NCI-H2081 (cell line): ENCODE data around the gene RPP25L.
A peak's percentile ranks its signal among the peaks of the same experiment; 100 is the strongest.
"Not testable (repeated sequence)": the region's sequence is repeated elsewhere in the genome, so short reads cannot be mapped to it uniquely, and the experiment has no call there.

Experiments
- DNase-seq, 2 experiments: peaks; one replicate each; lab custom pipeline; 2025; lab: John Stamatoyannopoulos, UW

Gene RPP25L, protein sequence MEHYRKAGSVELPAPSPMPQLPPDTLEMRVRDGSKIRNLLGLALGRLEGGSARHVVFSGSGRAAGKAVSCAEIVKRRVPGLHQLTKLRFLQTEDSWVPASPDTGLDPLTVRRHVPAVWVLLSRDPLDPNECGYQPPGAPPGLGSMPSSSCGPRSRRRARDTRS

DNA sequence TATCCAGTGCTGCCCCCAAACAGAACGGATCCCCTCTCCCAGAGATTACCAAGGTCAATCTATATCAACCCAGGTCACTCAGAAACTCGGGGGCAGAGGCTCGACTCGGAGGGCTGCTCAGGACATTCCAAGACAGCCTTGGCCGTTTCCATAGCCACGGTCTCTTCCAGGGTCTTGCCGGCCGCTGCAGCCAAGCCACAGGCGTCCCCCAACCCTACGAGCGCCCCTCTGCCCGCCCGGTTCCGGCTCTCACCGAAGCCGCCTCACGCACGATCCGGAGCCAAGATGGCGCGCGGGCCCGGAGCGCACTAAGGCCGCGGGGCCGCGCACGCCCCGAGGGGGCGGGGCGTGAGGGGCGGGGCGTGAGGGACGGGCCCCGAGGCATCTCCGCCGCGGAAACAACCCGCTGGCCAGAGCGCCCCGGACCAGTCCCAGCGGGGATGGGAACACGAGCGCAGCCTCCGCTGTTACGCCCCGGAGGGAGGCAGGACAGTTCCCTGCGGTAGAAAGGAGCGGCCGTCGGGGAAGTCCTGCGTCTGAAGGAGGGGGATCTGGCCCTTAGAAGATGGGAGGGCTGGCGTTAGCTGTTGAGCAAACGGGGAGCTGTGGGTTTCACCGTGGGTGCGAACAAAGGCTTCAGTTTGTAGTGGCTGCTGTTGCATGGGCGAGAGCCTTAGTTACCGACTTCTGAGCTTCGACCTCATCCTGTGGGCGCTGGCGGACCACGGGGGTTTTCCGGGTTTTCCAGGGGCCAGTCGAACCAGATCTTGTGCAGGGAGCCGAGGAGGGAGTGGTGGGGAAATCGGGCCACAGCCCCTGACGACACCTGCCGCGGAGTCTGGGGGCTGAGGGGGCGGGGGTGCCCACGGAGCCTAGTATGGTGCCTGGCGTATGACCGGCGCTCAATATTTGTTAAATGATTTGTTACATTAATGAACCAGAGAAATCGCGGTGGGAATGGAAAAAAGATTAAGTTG, at the start of gene RPP25L:
RPP25L (minus strand) TSS at position 287 of the 977 bp plus-strand sequence. CDS start 801 bp downstream, outside the sequence.
- peak; percentile 82 to 89 for DNase-seq

- peak in 1 of 2 experiments; percentile 15 for DNase-seq
These were observed 47.8 kb upstream of the RPP25L start for GRCh38 chr9:34659592-34660253.

- DNase-seq: no peak
These were observed 46.6 kb upstream of the RPP25L start for GRCh38 chr9:34658461-34658860.

DNA sequence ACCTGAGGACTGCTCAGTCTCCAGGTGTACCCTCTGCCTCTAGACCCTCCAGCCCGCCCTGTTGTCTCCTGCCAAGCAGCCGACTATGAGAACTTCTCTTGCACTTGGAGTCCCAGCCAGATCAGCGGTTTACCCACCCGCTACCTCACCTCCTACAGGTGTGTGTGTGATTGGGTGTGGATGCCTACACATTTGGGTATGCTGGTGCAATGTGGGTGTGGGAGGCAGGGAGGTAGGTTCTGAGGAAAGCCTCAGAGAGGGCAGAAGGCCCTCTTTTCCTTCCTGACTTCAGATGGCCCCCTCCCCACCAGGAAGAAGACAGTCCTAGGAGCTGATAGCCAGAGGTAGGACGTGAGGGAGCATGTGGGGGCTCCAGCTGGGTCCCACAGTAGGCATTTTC, 45.1 kb upstream of the RPP25L start:
- no peak for DNase-seq

DNA sequence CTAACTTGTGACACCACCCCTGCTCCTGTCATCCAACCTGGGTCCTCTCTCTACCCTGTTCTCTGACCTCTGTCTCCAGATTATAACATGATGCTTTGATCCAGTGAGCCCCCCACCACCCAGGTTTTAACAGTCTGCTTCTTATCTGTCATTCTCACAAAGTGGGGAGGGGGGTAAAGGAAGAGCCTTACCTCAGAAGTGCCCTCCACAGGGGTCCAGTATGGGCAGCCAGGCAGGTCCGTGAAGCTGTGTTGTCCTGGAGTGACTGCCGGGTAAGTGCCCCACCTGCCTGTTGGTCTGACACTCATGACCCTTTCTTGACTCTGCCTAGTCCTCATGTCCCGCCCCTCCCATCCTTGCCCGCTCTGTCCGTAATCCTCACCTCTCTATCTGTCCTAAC, 43.5 kb upstream of the RPP25L start:
- no peak for DNase-seq

DNA sequence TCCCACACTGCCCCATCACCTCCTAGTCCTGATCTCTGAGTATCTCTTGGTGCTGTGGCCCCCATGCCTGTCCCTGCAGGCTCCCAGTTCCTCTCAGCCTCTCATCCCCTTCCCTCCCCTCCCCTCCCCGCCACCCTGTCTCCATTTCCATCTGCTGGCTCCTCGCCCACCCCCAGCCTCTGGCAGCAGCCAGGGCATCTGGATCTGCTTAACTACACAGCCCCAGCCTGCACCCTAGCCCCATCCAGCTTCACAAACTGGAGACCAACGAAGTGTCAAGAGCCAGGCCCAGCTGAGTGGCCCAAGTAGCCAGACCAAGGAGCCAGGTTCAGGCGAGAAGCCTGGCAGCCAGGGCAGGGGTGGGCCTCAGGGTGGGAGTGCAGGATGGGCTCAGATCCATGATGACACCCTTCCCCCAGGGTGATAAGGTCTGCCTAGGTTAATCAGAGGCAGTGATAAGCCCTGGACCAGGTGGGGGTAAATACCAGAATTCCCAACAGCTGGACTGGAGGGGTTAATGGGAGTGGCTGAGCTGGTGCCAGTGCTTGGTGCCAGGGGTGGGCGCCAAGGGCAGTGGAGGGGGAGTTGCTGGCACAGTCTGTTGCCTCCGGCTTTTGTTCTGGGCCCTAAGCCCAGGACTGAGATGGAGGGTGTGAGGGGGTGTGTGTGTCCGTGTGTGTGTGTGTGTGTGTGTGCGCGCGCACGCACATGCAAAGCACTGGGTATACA, 42.6 kb upstream of the RPP25L start:
- peak; percentile 60 to 73 for DNase-seq

- DNase-seq: no peak
These were observed 41.5 kb upstream of the RPP25L start for GRCh38 chr9:34653151-34654072.

GRCh38 chr9:34652602-34653000, 40.7 kb upstream of the RPP25L start:
- DNase-seq: no peak

GRCh38 chr9:34651876-34652601, 40.1 kb upstream of the RPP25L start, which contains the start of gene IL11RA:
IL11RA (plus strand) TSS chr9:34652185; CDS start chr9:34655218, 3,033 bp downstream.
- no peak for DNase-seq

GRCh38 chr9:34651321-34651720, 39.4 kb upstream of the RPP25L start:
- DNase-seq: no peak

GRCh38 chr9:34650816-34651215, 38.9 kb upstream of the RPP25L start:
- no peak for DNase-seq

GRCh38 chr9:34648673-34649072, 36.8 kb upstream of the RPP25L start:
- no peak for DNase-seq

- DNase-seq: no peak
These were observed 35.8 kb upstream of the RPP25L start for GRCh38 chr9:34647651-34648050.

DNA sequence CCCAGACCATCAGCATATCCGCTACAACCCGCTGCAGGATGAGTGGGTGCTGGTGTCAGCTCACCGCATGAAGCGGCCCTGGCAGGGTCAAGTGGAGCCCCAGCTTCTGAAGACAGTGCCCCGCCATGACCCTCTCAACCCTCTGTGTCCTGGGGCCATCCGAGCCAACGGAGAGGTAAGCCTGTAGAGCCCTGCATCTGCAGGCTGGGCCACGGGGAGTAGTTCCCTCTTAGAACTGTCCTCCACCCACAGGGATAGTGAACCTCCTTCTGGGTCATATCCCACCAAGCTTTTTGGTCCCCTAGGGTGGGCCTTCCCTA, 35.1 kb upstream of the RPP25L start:
- no peak for DNase-seq

- peak; percentile 90 to 92 for DNase-seq
These were observed 34.5 kb upstream of the RPP25L start, which contains the start of gene GALT for GRCh38 chr9:34646211-34647083. GALT (plus strand) TSS chr9:34646675; CDS start chr9:34646705, 30 bp downstream.

DNA sequence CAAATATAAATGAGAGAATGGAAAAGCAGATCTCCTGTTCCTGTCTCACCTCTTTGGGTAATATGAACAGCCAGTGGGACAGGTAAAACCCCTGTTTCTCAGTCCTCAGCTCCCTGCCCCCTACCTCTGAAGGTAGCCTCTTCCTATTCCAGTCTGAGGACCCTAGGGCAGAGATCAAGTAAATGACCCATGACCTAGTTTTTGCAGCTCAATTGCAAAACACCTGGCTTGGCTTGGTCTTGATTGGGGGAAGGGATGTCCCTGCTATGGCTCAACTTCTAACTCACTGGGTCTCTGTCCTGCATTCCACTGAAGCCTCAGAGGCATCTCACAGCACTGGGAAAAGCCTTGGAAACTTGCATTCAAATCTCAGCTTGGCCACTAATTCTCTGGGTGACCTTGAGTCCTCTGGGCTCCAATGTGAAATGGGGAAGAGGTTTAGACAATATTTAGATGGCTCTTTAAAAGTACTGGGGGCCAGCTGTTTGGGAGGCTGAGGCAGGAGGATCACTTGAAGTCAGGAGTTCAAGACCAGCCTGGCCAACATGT, 32.9 kb upstream of the RPP25L start:
- no peak for DNase-seq

- DNase-seq: no peak
These were observed 30.8 kb upstream of the RPP25L start for GRCh38 chr9:34642679-34643078.

DNA sequence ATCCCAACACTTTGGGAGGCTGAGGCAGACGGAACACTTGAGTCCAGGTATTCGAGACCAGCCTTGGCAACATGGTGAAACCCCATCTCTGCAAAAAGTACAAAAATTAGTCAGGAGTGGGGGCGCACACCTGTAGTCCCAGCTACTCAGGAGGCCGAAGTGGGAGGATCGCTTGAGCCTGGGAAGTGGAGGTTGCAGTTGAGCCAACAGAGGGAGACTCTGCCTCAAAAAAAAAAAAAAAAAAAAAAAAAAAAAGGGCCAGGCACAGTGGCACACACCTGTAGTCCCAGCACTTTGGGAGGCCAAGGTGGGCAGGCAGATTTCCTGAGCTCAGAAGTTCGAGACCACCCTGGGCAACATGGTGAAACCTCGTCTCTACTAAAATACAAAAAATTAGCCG, 27.4 kb upstream of the RPP25L start:
- DNase-seq: not testable (repeated sequence)

- no peak for DNase-seq
These were observed 26.2 kb upstream of the RPP25L start for GRCh38 chr9:34638138-34638445.
